ENCODE results near the gene SLC12A7. TPM values are rescaled to one million over a fixed set of nuclear protein-coding genes. Genes with fewer than 3 reads are reported as not detected.

The SLC12A7 gene
- total RNA-seq, 1 donor from 2014 or later: 147 TPM

GRCh38 chr5:1041225-1042143, 70.4 kb downstream of the SLC12A7 start:
- H3K4me1 Mint-ChIP-seq (ENCODE audit: low read depth, unreplicated experiment): no peaks in the 10 kb centered on the region
- H3K27ac Mint-ChIP-seq (ENCODE audit: unreplicated experiment): no peak overlapping the region
- DNase-seq: no peak
- H3K27me3 Mint-ChIP-seq (ENCODE audit: unreplicated experiment): peaks cover 11% of the 10 kb centered on the region
- no peak for TF ChIP-seq CTCF (IDR thresholded peaks at IDR 0.05; ENCODE audit: partially characterized antibody, unreplicated experiment)
- H3K9me3 Mint-ChIP-seq (ENCODE audit: unreplicated experiment): peaks cover 18% of the 10 kb centered on the region
- H3K36me3 Mint-ChIP-seq (ENCODE audit: unreplicated experiment): peaks cover 5% of the 10 kb centered on the region
- no peak overlapping the region for H3K4me3 Mint-ChIP-seq (ENCODE audit: unreplicated experiment)

DNA sequence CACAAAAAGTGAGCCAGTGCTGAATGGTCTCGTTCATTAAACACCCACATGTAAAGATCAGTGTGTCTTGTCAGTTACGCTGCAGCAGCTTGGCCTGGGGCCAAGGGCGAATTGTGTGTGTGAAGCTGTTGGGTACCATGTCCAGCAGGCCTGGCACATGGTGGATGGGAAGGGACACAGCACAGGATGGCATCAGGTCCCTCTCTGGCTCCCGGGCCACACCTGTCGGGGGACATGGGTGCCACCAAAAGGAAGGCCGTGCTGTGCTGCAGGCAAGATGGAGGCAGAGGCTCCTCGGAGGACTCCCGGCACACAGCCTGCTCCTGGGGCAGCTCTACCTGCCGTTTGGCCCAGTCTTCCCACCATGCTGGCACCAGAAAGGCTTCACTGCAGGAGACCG, 71.3 kb downstream of the SLC12A7 start:
- Mint-ChIP-seq H3K9me3 (ENCODE audit: unreplicated experiment) (peaks cover 18% of the 10 kb centered on the region), H3K4me1 (ENCODE audit: low read depth, unreplicated experiment) (no peaks in the 10 kb centered on the region), H3K36me3 (ENCODE audit: unreplicated experiment) (peaks cover 5% of the 10 kb centered on the region), H3K27ac (ENCODE audit: unreplicated experiment) (no peak overlapping the region), H3K4me3 (ENCODE audit: unreplicated experiment) (no peak overlapping the region), H3K27me3 (ENCODE audit: unreplicated experiment) (peaks cover 12% of the 10 kb centered on the region)
- no peak for TF ChIP-seq CTCF (IDR thresholded peaks at IDR 0.05; ENCODE audit: partially characterized antibody, unreplicated experiment)
- DNase-seq: no peak

GRCh38 chr5:1039706-1040260, 72.1 kb downstream of the SLC12A7 start:
- Mint-ChIP-seq H3K9me3 (ENCODE audit: unreplicated experiment) (peaks cover 21% of the 10 kb centered on the region), H3K27ac (ENCODE audit: unreplicated experiment) (no peak overlapping the region), H3K4me1 (ENCODE audit: low read depth, unreplicated experiment) (no peaks in the 10 kb centered on the region), H3K36me3 (ENCODE audit: unreplicated experiment) (peaks cover 10% of the 10 kb centered on the region), H3K4me3 (ENCODE audit: unreplicated experiment) (no peak overlapping the region), H3K27me3 (ENCODE audit: unreplicated experiment) (peaks cover 14% of the 10 kb centered on the region)
- no peak for TF ChIP-seq CTCF (IDR thresholded peaks at IDR 0.05; ENCODE audit: partially characterized antibody, unreplicated experiment)
- no peak for DNase-seq

DNA sequence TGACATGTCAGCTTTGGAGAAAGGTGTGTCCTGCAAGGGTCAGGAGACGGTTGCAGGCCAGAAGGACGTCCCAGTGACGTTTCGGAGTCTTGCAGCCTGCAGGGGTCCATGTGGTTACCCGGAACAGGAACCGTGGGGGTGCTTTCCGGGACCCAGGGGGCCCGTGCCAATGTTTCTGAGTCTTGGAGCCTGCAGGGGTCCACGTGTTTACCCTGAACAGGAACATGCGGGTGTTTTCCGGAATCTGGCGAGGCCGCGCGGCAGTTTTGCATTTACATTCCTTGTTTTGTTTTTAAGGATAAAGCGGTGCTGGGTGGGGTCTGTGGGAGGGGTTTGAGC, 72.7 kb downstream of the SLC12A7 start:
- Mint-ChIP-seq H3K4me1 (ENCODE audit: low read depth, unreplicated experiment) (no peaks in the 10 kb centered on the region), H3K27me3 (ENCODE audit: unreplicated experiment) (peaks cover 11% of the 10 kb centered on the region), H3K9me3 (ENCODE audit: unreplicated experiment) (peaks cover 21% of the 10 kb centered on the region), H3K36me3 (ENCODE audit: unreplicated experiment) (peaks cover 11% of the 10 kb centered on the region), H3K27ac (ENCODE audit: unreplicated experiment) (no peak overlapping the region), H3K4me3 (ENCODE audit: unreplicated experiment) (no peak overlapping the region)
- DNase-seq: no peak
- TF ChIP-seq CTCF (IDR thresholded peaks at IDR 0.05; ENCODE audit: partially characterized antibody, unreplicated experiment): no peak
